ENCODE data around the gene CPM. TPM values are rescaled to one million over a fixed set of nuclear protein-coding genes. Genes with fewer than 3 reads are reported as not detected.

Gene CPM
- polyA plus RNA-seq, 2 of the 4 experiments (the other 2 are of a cell fraction) = 3.7 to 6.8 TPM

GRCh38 chr12:68883151-68883550 lies 49.8 kb downstream of the CPM start:
- FAIRE-seq = no peak
- ATAC-seq = no peak
- WGBS (ENCODE audit: missing lambda C conversion rate) = 63% methylated on average over 3 of the region's 3 CpGs
- H3K4me3 ChIP-seq = no peak overlapping the region
- H3K27ac ChIP-seq = no peak overlapping the region
- ChIA-PET POLR2A (no interaction called here), CTCF (interaction anchor here (0.8 kb wide), 1 partner anchor 11 kb away, joined by 3 read pairs; no protein-coding TSS in a partner anchor)
- H3K4me2 ChIP-seq = no peak overlapping the region
- H3K9me3 ChIP-seq = no peaks in the 10 kb centered on the region
- no peak for TF ChIP-seq EHMT2 (IDR thresholded peaks at IDR 0.05; ENCODE audit: low read depth)
- TF ChIP-seq KDM1A (IDR thresholded peaks at IDR 0.05; ENCODE audit: low read depth) = no peak
- no peak for TF ChIP-seq HEYL (CRISPR knock-in tag; IDR thresholded peaks at IDR 0.05)
- TF ChIP-seq JUN (IDR thresholded peaks at IDR 0.05) = no peak
- no peak for TF ChIP-seq ATOH8 (CRISPR knock-in tag; IDR thresholded peaks at IDR 0.05; ENCODE audit: low read depth)
- TF ChIP-seq RNF2 (IDR thresholded peaks at IDR 0.05; ENCODE audit: borderline replicate concordance, low read depth) = no peak
- no peak for TF ChIP-seq FOXS1 (CRISPR knock-in tag; IDR thresholded peaks at IDR 0.05)
- no peak for TF ChIP-seq USF2 (IDR thresholded peaks at IDR 0.05)
- no peak for TF ChIP-seq NFE2L2 (conservative IDR thresholded peaks at IDR 0.05; ENCODE audit: low read length)
- TF ChIP-seq EP300 (IDR thresholded peaks at IDR 0.05) = no peak
- no peak for TF ChIP-seq SMC3 (IDR thresholded peaks at IDR 0.05)
- no peak for TF ChIP-seq CHD2 (IDR thresholded peaks at IDR 0.05; ENCODE audit: low read length, partially characterized antibody)
- no peak for DNase-seq (ENCODE audit: low read depth in 1 of 2, low spot score in 1 of 2)
- H3K4me1 ChIP-seq = no peaks in the 10 kb centered on the region

- ChIA-PET CTCF (interaction anchor here (1.6 kb wide), 1 partner anchor 188 kb away, joined by 3 read pairs; no protein-coding TSS in a partner anchor), POLR2A (no interaction called here)
- H3K27ac ChIP-seq = no peak overlapping the region
- WGBS (ENCODE audit: missing lambda C conversion rate) = 72% methylated on average over 4 of the region's 4 CpGs
- FAIRE-seq (no peak), ATAC-seq (no peak), DNase-seq (ENCODE audit: low read depth in 1 of 2, low spot score in 1 of 2) (no peak)
- no peaks in the 10 kb centered on the region for H3K4me1 ChIP-seq
- no peak overlapping the region for H3K4me2 ChIP-seq
- TF ChIP-seq NFE2L2 (conservative IDR thresholded peaks at IDR 0.05; ENCODE audit: low read length) (no peak), HOXB5 (CRISPR knock-in tag; IDR thresholded peaks at IDR 0.05) (no peak), RFX5 (IDR thresholded peaks at IDR 0.05) (no peak)
- H3K4me3 ChIP-seq = no peak overlapping the region
- no peaks in the 10 kb centered on the region for H3K9me3 ChIP-seq
These were observed 50.6 kb downstream of the CPM start for GRCh38 chr12:68882251-68882964.

GRCh38 chr12:68880660-68881325 lies 52.2 kb downstream of the CPM start:
- Histone ChIP-seq H3K27ac (no peak overlapping the region), H3K4me2 (no peak overlapping the region), H3K4me1 (no peaks in the 10 kb centered on the region), H3K9me3 (no peaks in the 10 kb centered on the region), H3K4me3 (no peak overlapping the region)
- DNase-seq (ENCODE audit: low read depth in 1 of 2, low spot score in 1 of 2) = no peak
- ATAC-seq = no peak
- WGBS (ENCODE audit: missing lambda C conversion rate) = 65% methylated on average over 5 of the region's 5 CpGs
- CTCF ChIA-PET = interaction anchor here (0.8 to 1.6 kb wide), 4 partner anchors 16 to 189 kb away, joined by 3 read pairs; no protein-coding TSS in a partner anchor
- no peak for TF ChIP-seq POLR2AphosphoS2 (conservative IDR thresholded peaks at IDR 0.05; ENCODE audit: low read length)
- no peak for TF ChIP-seq CTCF (IDR thresholded peaks at IDR 0.05)
- TF ChIP-seq JUN (IDR thresholded peaks at IDR 0.05) = no peak
- no peak for TF ChIP-seq MYC (IDR thresholded peaks at IDR 0.05; ENCODE audit: borderline replicate concordance, low read length)
- no peak for TF ChIP-seq MAFK (IDR thresholded peaks at IDR 0.05; ENCODE audit: partially characterized antibody)
- TF ChIP-seq NFE2L2 (conservative IDR thresholded peaks at IDR 0.05; ENCODE audit: low read length) = no peak
- no peak for TF ChIP-seq NPAS2 (CRISPR knock-in tag; IDR thresholded peaks at IDR 0.05; ENCODE audit: borderline replicate concordance)
- TF ChIP-seq ZSCAN20 (CRISPR knock-in tag; IDR thresholded peaks at IDR 0.05) = no peak
- TF ChIP-seq CHD2 (IDR thresholded peaks at IDR 0.05; ENCODE audit: low read length, partially characterized antibody) = no peak
- no peak for TF ChIP-seq CBX8 (IDR thresholded peaks at IDR 0.05)
- no peak for TF ChIP-seq HDAC2 (IDR thresholded peaks at IDR 0.05)
- TF ChIP-seq MAZ (IDR thresholded peaks at IDR 0.05; ENCODE audit: borderline replicate concordance, low read depth, low read length) = no peak
- no peak for TF ChIP-seq GATA3 (IDR thresholded peaks at IDR 0.05; ENCODE audit: borderline replicate concordance)
- TF ChIP-seq HMGXB4 (CRISPR knock-in tag; IDR thresholded peaks at IDR 0.05; ENCODE audit: borderline replicate concordance) = no peak
- no peak for TF ChIP-seq KDM1A (IDR thresholded peaks at IDR 0.05; ENCODE audit: low read depth)
- no peak for TF ChIP-seq ATOH8 (CRISPR knock-in tag; IDR thresholded peaks at IDR 0.05; ENCODE audit: low read depth)
- TF ChIP-seq ZC3H11A (IDR thresholded peaks at IDR 0.05) = no peak
- TF ChIP-seq ZNF302 (CRISPR knock-in tag; IDR thresholded peaks at IDR 0.05) = no peak
- POLR2A ChIA-PET = no interaction called here
- FAIRE-seq = no peak

All from A549 (cell line).